Measurements from ENCODE around the gene RAET1G. TPM values are rescaled to one million over a fixed set of nuclear protein-coding genes. Genes with fewer than 3 reads are reported as not detected.

The RAET1G gene
- total and polyA plus RNA-seq, 2 of the 13 experiments (the other 11 are each of a cell fraction or from before 2014, with no cell fraction given) = not detected

DNA sequence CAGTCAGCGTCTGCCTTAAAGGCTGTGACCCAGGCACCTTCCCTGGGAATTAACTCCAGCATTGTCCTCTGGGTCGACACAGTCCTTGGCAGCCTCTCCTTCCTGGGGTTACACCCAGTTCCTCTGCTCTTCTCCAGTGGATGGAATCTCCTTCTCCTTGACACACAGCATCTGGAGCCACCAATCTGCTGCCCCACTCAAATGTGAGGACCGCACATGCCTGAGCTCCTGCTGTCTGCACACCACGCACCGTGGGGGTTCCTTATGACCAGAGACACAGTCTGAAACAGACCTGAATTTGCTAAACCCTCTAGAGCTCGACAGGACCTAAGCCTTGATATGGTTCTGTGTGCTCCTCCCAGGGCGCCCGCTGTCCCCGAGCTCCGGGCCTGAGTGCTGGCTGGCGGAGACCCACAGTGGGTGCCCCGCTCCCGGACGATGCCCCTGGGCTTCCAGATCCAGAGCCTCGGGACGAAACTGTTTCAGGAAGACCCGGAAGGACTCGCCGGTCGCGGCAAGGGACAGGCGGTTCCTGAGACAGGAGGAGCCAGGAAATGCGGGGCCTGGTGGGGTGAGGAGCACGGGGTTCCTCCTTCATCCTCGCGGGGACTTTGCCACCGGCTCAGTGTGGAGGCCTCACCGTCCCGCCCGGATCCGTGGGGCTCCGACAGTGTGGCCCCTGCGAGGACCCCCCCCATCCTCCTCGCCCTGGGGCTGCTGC is 2.5 kb upstream of the RAET1G start (continued):
- TF ChIP-seq CREM (IDR thresholded peaks at IDR 0.05) (no peak), CREM (CRISPR knock-in tag; IDR thresholded peaks at IDR 0.05) (no peak), GABPB1 (CRISPR knock-in tag; IDR thresholded peaks at IDR 0.05) (peak; percentile 74; the same call in 1 of the 2 replicates), ZNF883 (CRISPR knock-in tag; IDR thresholded peaks at IDR 0.05; ENCODE audit: not compliant biosample characterization) (no peak), TSC22D2 (CRISPR knock-in tag; IDR thresholded peaks at IDR 0.05; ENCODE audit: borderline replicate concordance) (0 out of 2 replicates have a peak, but pooled peaks have one; percentile 10), HOXD1 (CRISPR knock-in tag; IDR thresholded peaks at IDR 0.05) (0 out of 2 replicates have a peak, but pooled peaks have one; percentile 25), SP5 (CRISPR knock-in tag; IDR thresholded peaks at IDR 0.05; ENCODE audit: borderline replicate concordance, low read depth) (no peak), ZNF263 (CRISPR knock-in tag; IDR thresholded peaks at IDR 0.05) (peak; percentile 36; the same call in 1 of the 2 replicates), NR2C2 (CRISPR knock-in tag; IDR thresholded peaks at IDR 0.05; ENCODE audit: borderline replicate concordance) (peak; percentile 72), RARG (CRISPR knock-in tag; IDR thresholded peaks at IDR 0.05; ENCODE audit: low read depth) (0 out of 2 replicates have a peak, but pooled peaks have one; percentile 35), ZNF776 (CRISPR knock-in tag; IDR thresholded peaks at IDR 0.05) (peak; percentile 60; the same call in 1 of the 2 replicates), KDM5B (CRISPR knock-in tag; IDR thresholded peaks at IDR 0.05; ENCODE audit: borderline replicate concordance) (peak; percentile 47; the same call in 1 of the 2 replicates), PAF1 (CRISPR knock-in tag; IDR thresholded peaks at IDR 0.05) (no peak)
- TF ChIP-seq, protein P1, sequence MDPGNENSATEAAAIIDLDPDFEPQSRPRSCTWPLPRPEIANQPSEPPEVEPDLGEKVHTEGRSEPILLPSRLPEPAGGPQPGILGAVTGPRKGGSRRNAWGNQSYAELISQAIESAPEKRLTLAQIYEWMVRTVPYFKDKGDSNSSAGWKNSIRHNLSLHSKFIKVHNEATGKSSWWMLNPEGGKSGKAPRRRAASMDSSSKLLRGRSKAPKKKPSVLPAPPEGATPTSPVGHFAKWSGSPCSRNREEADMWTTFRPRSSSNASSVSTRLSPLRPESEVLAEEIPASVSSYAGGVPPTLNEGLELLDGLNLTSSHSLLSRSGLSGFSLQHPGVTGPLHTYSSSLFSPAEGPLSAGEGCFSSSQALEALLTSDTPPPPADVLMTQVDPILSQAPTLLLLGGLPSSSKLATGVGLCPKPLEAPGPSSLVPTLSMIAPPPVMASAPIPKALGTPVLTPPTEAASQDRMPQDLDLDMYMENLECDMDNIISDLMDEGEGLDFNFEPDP (CRISPR knock-in tag; conservative IDR thresholded peaks at IDR 0.05) = no peak
- TF ChIP-seq, protein P2, sequence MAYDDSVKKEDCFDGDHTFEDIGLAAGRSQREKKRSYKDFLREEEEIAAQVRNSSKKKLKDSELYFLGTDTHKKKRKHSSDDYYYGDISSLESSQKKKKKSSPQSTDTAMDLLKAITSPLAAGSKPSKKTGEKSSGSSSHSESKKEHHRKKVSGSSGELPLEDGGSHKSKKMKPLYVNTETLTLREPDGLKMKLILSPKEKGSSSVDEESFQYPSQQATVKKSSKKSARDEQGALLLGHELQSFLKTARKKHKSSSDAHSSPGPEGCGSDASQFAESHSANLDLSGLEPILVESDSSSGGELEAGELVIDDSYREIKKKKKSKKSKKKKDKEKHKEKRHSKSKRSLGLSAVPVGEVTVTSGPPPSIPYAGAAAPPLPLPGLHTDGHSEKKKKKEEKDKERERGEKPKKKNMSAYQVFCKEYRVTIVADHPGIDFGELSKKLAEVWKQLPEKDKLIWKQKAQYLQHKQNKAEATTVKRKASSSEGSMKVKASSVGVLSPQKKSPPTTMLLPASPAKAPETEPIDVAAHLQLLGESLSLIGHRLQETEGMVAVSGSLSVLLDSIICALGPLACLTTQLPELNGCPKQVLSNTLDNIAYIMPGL (CRISPR knock-in tag; IDR thresholded peaks at IDR 0.05; ENCODE audit: borderline replicate concordance in 1 of 2, low read depth in 1 of 2) = 0 out of 4 replicates have a peak, but pooled peaks of 1 of the 2 experiments have one; percentile 48
- TF ChIP-seq, protein P3, sequence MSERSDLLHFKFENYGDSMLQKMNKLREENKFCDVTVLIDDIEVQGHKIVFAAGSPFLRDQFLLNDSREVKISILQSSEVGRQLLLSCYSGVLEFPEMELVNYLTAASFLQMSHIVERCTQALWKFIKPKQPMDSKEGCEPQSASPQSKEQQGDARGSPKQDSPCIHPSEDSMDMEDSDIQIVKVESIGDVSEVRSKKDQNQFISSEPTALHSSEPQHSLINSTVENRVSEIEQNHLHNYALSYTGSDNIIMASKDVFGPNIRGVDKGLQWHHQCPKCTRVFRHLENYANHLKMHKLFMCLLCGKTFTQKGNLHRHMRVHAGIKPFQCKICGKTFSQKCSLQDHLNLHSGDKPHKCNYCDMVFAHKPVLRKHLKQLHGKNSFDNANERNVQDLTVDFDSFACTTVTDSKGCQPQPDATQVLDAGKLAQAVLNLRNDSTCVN (CRISPR knock-in tag; IDR thresholded peaks at IDR 0.05; ENCODE audit: borderline replicate concordance) = no peak
- TF ChIP-seq, protein P4, sequence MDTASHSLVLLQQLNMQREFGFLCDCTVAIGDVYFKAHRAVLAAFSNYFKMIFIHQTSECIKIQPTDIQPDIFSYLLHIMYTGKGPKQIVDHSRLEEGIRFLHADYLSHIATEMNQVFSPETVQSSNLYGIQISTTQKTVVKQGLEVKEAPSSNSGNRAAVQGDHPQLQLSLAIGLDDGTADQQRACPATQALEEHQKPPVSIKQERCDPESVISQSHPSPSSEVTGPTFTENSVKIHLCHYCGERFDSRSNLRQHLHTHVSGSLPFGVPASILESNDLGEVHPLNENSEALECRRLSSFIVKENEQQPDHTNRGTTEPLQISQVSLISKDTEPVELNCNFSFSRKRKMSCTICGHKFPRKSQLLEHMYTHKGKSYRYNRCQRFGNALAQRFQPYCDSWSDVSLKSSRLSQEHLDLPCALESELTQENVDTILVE (CRISPR knock-in tag; IDR thresholded peaks at IDR 0.05) = no peak
- TF ChIP-seq, protein P5, sequence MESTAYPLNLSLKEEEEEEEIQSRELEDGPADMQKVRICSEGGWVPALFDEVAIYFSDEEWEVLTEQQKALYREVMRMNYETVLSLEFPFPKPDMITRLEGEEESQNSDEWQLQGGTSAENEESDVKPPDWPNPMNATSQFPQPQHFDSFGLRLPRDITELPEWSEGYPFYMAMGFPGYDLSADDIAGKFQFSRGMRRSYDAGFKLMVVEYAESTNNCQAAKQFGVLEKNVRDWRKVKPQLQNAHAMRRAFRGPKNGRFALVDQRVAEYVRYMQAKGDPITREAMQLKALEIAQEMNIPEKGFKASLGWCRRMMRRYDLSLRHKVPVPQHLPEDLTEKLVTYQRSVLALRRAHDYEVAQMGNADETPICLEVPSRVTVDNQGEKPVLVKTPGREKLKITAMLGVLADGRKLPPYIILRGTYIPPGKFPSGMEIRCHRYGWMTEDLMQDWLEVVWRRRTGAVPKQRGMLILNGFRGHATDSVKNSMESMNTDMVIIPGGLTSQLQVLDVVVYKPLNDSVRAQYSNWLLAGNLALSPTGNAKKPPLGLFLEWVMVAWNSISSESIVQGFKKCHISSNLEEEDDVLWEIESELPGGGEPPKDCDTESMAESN (CRISPR knock-in tag; conservative IDR thresholded peaks at IDR 0.05) = 0 out of 2 replicates have a peak, but pooled peaks have one; percentile 29
- TF ChIP-seq, protein P6, sequence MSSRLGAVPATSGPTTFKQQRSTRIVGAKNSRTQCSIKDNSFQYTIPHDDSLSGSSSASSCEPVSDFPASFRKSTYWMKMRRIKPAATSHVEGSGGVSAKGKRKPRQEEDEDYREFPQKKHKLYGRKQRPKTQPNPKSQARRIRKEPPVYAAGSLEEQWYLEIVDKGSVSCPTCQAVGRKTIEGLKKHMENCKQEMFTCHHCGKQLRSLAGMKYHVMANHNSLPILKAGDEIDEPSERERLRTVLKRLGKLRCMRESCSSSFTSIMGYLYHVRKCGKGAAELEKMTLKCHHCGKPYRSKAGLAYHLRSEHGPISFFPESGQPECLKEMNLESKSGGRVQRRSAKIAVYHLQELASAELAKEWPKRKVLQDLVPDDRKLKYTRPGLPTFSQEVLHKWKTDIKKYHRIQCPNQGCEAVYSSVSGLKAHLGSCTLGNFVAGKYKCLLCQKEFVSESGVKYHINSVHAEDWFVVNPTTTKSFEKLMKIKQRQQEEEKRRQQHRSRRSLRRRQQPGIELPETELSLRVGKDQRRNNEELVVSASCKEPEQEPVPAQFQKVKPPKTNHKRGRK (CRISPR knock-in tag; IDR thresholded peaks at IDR 0.05) = peak; percentile 33; the same call in 1 of the 2 replicates
